WERI-Rb-1 (cell line): ENCODE data around the gene TMEM178B.

ENCODE experiments used
- DNase-seq: peaks from one replicate; pipeline ENCODE4 v3.0.0-alpha.2; 2020
- H3K27ac ChIP-seq: fragments of 250-450 bp; sonication (Bioruptor Pico); 2 replicates; pipeline ENCODE4 v1.5.1; 2020; ENCODE audit warnings: mild to moderate bottlenecking, moderate library complexity
- H3K27me3 ChIP-seq: fragments of 250-450 bp; sonication (Bioruptor Pico); 2 replicates; pipeline ENCODE4 v1.5.1; 2021; ENCODE audit warnings: mild to moderate bottlenecking, low read depth, moderate library complexity; ENCODE audit not compliant: insufficient read depth, severe bottlenecking
- H3K36me3 ChIP-seq: fragments of 250-450 bp; sonication (Bioruptor Pico); 2 replicates; pipeline ENCODE4 v1.5.1; 2020; ENCODE audit warnings: mild to moderate bottlenecking, moderate library complexity
- H3K4me3 ChIP-seq: 2 replicates; pipeline ENCODE4 v1.5.1; 2011; ENCODE audit warnings: low read depth, mild to moderate bottlenecking, control low read depth, low read length
- H3K9me3 ChIP-seq: fragments of 250-450 bp; sonication (Bioruptor Pico); 2 replicates; pipeline ENCODE4 v1.5.1; 2021; ENCODE audit warnings: mild to moderate bottlenecking, moderate library complexity; ENCODE audit not compliant: severe bottlenecking
- CTCF ChIP-seq: IDR thresholded peaks from 2 replicates; pipeline ENCODE4 v1.5.1; 2011; ENCODE audit warnings: low read depth, mild to moderate bottlenecking, control low read depth, inconsistent platforms, low read length

Gene TMEM178B

GRCh38 chr7:141151746-141152145 lies 77.9 kb downstream of the TMEM178B start:
- H3K27ac ChIP-seq, result no peak overlapping the region
- H3K4me3 ChIP-seq, result no peak overlapping the region
- H3K36me3 ChIP-seq, result no peaks in the 10 kb centered on the region
- H3K9me3 ChIP-seq, result no peaks in the 10 kb centered on the region
- no peak for TF ChIP-seq CTCF
- H3K27me3 ChIP-seq, result no peaks in the 10 kb centered on the region
- DNase-seq, result no peak

GRCh38 chr7:141153231-141153630 lies 79.4 kb downstream of the TMEM178B start:
- no peaks in the 10 kb centered on the region for H3K36me3 ChIP-seq
- no peak overlapping the region for H3K4me3 ChIP-seq
- H3K9me3 ChIP-seq, result no peaks in the 10 kb centered on the region
- no peak for DNase-seq
- no peaks in the 10 kb centered on the region for H3K27me3 ChIP-seq
- no peak overlapping the region for H3K27ac ChIP-seq
- TF ChIP-seq CTCF, result no peak

- Histone ChIP-seq H3K27me3 (no peaks in the 10 kb centered on the region), H3K4me3 (no peak overlapping the region), H3K27ac (no peak overlapping the region), H3K9me3 (no peaks in the 10 kb centered on the region), H3K36me3 (no peaks in the 10 kb centered on the region)
- TF ChIP-seq CTCF, result no peak
- no peak for DNase-seq
Measured at GRCh38 chr7:141154131-141154732, 80.4 kb downstream of the TMEM178B start.

GRCh38 chr7:141156407-141156806 lies 82.5 kb downstream of the TMEM178B start:
- H3K27ac ChIP-seq, result no peak overlapping the region

GRCh38 chr7:141157138-141157765 lies 83.4 kb downstream of the TMEM178B start:
- no peaks in the 10 kb centered on the region for H3K27me3 ChIP-seq
- H3K9me3 ChIP-seq, result no peaks in the 10 kb centered on the region
- TF ChIP-seq CTCF, result no peak
- no peaks in the 10 kb centered on the region for H3K36me3 ChIP-seq
- H3K4me3 ChIP-seq, result no peak overlapping the region
- DNase-seq, result no peak
- no peak overlapping the region for H3K27ac ChIP-seq

More at GRCh38 chr7:141156407-141156806, 82.5 kb downstream of the TMEM178B start:
- Histone ChIP-seq H3K27me3 (no peaks in the 10 kb centered on the region), H3K36me3 (no peaks in the 10 kb centered on the region), H3K4me3 (no peak overlapping the region), H3K9me3 (no peaks in the 10 kb centered on the region)
- no peak for TF ChIP-seq CTCF
- DNase-seq, result no peak

- no peak for DNase-seq
- Histone ChIP-seq H3K9me3 (no peaks in the 10 kb centered on the region), H3K27me3 (no peaks in the 10 kb centered on the region), H3K27ac (no peak overlapping the region), H3K36me3 (no peaks in the 10 kb centered on the region), H3K4me3 (no peak overlapping the region)
- TF ChIP-seq CTCF, result no peak
Measured at GRCh38 chr7:141158561-141158960, 84.7 kb downstream of the TMEM178B start.
